GM23338 (cell line): Measurements from ENCODE around the gene TREM2.

Source experiments
- CREB1 ChIP-seq: fragments of 250-450 bp; sonication (Bioruptor Pico); IDR thresholded peaks from 2 replicates; pipeline ENCODE4 v1.5.0; 2020; ENCODE audit warnings: low read depth, mild to moderate bottlenecking, moderate library complexity
- CTCF ChIP-seq, 2 experiments: fragments of 200-600 bp in 1 of 2; sonication (generic) in 1 of 2; conservative IDR thresholded peaks; 2 replicates each; pipeline versions ENCODE4 v1.5.1 to v1.6.1; 2016 to 2017; ENCODE audit warnings: antibody characterized with exemption in 2 of 2, low read depth in 2 of 2, mild to moderate bottlenecking in 2 of 2, moderate library complexity in 1 of 2
- EZH2 ChIP-seq: fragments of 200-600 bp; sonication (generic); IDR thresholded peaks from one replicate; pipeline ENCODE4 v1.8.0; 2017; ENCODE audit warnings: antibody characterized with exemption, mild to moderate bottlenecking, low read depth; ENCODE audit not compliant: unreplicated experiment
- EZH2phosphoT487 ChIP-seq: fragments of 200-600 bp; sonication (generic); IDR thresholded peaks from one replicate; pipeline ENCODE4 v1.8.1; 2018; ENCODE audit warnings: antibody characterized with exemption; ENCODE audit not compliant: unreplicated experiment
- JUNB ChIP-seq: IDR thresholded peaks from one replicate; pipeline ENCODE4 v1.6.1; 2016; ENCODE audit warnings: antibody characterized with exemption; ENCODE audit not compliant: unreplicated experiment
- POLR2AphosphoS5 ChIP-seq: IDR thresholded peaks from 2 replicates; pipeline ENCODE4 v1.6.1; 2016; ENCODE audit warnings: antibody characterized with exemption, low read depth
- REST ChIP-seq: IDR thresholded peaks from one replicate; pipeline ENCODE4 v1.6.1; 2018; ENCODE audit warnings: antibody characterized with exemption; ENCODE audit not compliant: unreplicated experiment
- STAT1 ChIP-seq: IDR thresholded peaks from one replicate; pipeline ENCODE4 v1.6.1; 2016; ENCODE audit warnings: antibody characterized with exemption; ENCODE audit not compliant: unreplicated experiment
- ZNF114 ChIP-seq: fragments of 250-450 bp; sonication (Bioruptor Pico); IDR thresholded peaks from 2 replicates; pipeline ENCODE4 v1.5.0; 2020; ENCODE audit warnings: mild to moderate bottlenecking, moderate library complexity
- ZNF331 ChIP-seq: fragments of 250-450 bp; sonication (Bioruptor Pico); IDR thresholded peaks from 2 replicates; pipeline ENCODE4 v1.5.0; 2020; ENCODE audit warnings: low read depth, mild to moderate bottlenecking, moderate library complexity

- TF ChIP-seq CTCF (conservative IDR thresholded peaks at IDR 0.05; ENCODE audit: low read depth in 2 of 2) (peak; percentile 34 to 54), POLR2AphosphoS5 (no peak), REST (no peak), EZH2 (no peak), EZH2phosphoT487 (no peak), ZNF114 (no peak), JUNB (no peak), CREB1 (CRISPR knock-in tag) (no peak), ZNF331 (CRISPR knock-in tag) (no peak), STAT1 (no peak)
Observed at GRCh38 chr6:41190791-41191190, 27.9 kb upstream of the TREM2 start.
